Uterus (tissue), 2 donors: Measurements from ENCODE around the gene TMEM54.

ENCODE experiments used
- CTCF ChIP-seq, 4 experiments: fragments of 200-600 bp in 2 of 4; fragments of 450-650 bp in 2 of 4; sonication (generic) in 2 of 4; IDR thresholded peaks; one replicate each; pipeline ENCODE4 v1.5.1; 2016 to 2019; ENCODE audit warnings: antibody characterized with exemption in 4 of 4, mild to moderate bottlenecking in 2 of 4, moderate library complexity in 1 of 4
- POLR2A ChIP-seq, 2 donors: fragments of 450-650 bp; IDR thresholded peaks; one replicate each; pipeline ENCODE4 v1.6.1; 2016; ENCODE audit warnings: antibody characterized with exemption in 2 of 2, mild to moderate bottlenecking in 1 of 2, moderate library complexity in 1 of 2

GRCh38 chr1:32869923-32870614 lies 31.1 kb downstream of the TMEM54 start:
- TF ChIP-seq POLR2A (IDR thresholded peaks at IDR 0.05) (no peak), CTCF (IDR thresholded peaks at IDR 0.05) (no peak)
